SK-N-SH (cell line): ENCODE results near the gene MED19. TPM values are rescaled to one million over a fixed set of nuclear protein-coding genes. Genes with fewer than 3 reads are reported as not detected.

ENCODE experiments used
- CTCF ChIA-PET: fragments of 300-600, 350-600 bp; formaldehyde crosslinking; extraction: SDS; loops from one replicate; lab custom pipeline; 2021; lab: Yijun Ruan, JAX
- POLR2A ChIA-PET: fragments of 350-600 bp; sonication (Branson Sonifier 250); formaldehyde crosslinking; extraction: SDS; loops from one replicate; lab custom pipeline; 2020; ENCODE audit warnings: antibody characterized with exemption, inconsistent platforms; lab: Yijun Ruan, JAX
- DNase-seq: peaks from one replicate; pipeline ENCODE4 v3.0.0; 2012
- H2AFZ ChIP-seq: fragments of 200-600 bp; sonication (generic); 2 replicates; pipeline ENCODE4 v1.8.1; 2016; ENCODE audit warnings: antibody characterized with exemption, mild to moderate bottlenecking, low read depth
- H3F3A ChIP-seq: fragments of 200-600 bp; sonication (generic); replicated peaks from 2 replicates; pipeline ENCODE3; 2016; ENCODE audit warnings: antibody characterized with exemption, mild to moderate bottlenecking; ENCODE audit not compliant: insufficient read depth
- H3K27ac ChIP-seq, 2 experiments: fragments of 200-500 bp in 1 of 2; fragments of 200-600 bp in 1 of 2; sonication (Bioruptor generic) in 1 of 2; sonication (generic), shearing (Covaris generic) in 1 of 2; 2 replicates each; pipeline versions ENCODE4 v1.5.1 to v1.6.1; 2014 to 2016; ENCODE audit warnings: low read depth in 2 of 2, inconsistent platforms in 1 of 2, low read length in 1 of 2, mild to moderate bottlenecking in 1 of 2, mixed read lengths in 1 of 2
- H3K27me3 ChIP-seq: fragments of 200-600 bp; sonication (generic), shearing (Covaris generic); 2 replicates; pipeline ENCODE4 v1.6.1; 2016; ENCODE audit warnings: mixed run types; ENCODE audit not compliant: insufficient read depth
- H3K36me3 ChIP-seq, 2 experiments: fragments of 200-500 bp in 1 of 2; fragments of 200-600 bp in 1 of 2; sonication (Bioruptor generic) in 1 of 2; sonication (generic) in 1 of 2; replicated peaks in 1 of 2; 2 replicates each; pipeline versions ENCODE3 to v1.5.1; 2014 to 2016; ENCODE audit warnings: low read length in 1 of 2, mild to moderate bottlenecking in 1 of 2; ENCODE audit not compliant: insufficient read depth in 2 of 2, control insufficient read depth in 1 of 2
- H3K4me1 ChIP-seq, 2 experiments: fragments of 200-500 bp in 1 of 2; fragments of 200-600 bp in 1 of 2; sonication (Bioruptor generic) in 1 of 2; sonication (generic), shearing (Covaris generic) in 1 of 2; 2 replicates each; pipeline versions ENCODE4 v1.5.1 to v1.6.1; 2014 to 2016; ENCODE audit warnings: low read depth in 1 of 2, low read length in 1 of 2, mixed run types in 1 of 2; ENCODE audit not compliant: insufficient read depth in 2 of 2, control insufficient read depth in 1 of 2
- H3K4me2 ChIP-seq: fragments of 200-600 bp; sonication (generic), shearing (Covaris generic); 2 replicates; pipeline ENCODE4 v1.6.1; 2017; ENCODE audit warnings: mixed run types
- H3K4me3 ChIP-seq, 2 experiments: fragments of 200-500 bp in 1 of 2; fragments of 200-600 bp in 1 of 2; sonication (Bioruptor generic) in 1 of 2; sonication (generic), shearing (Covaris generic) in 1 of 2; 2 replicates each; pipeline versions ENCODE4 v1.5.1 to v1.8.1; 2014 to 2016; ENCODE audit warnings: low read depth in 2 of 2, inconsistent platforms in 1 of 2, low read length in 1 of 2, mild to moderate bottlenecking in 1 of 2, mixed read lengths in 1 of 2, moderate library complexity in 1 of 2
- H3K79me2 ChIP-seq: fragments of 200-600 bp; sonication (generic); 2 replicates; pipeline ENCODE4 v1.8.1; 2017; ENCODE audit warnings: mild to moderate bottlenecking; ENCODE audit not compliant: insufficient read depth
- H3K9ac ChIP-seq: fragments of 200-600 bp; sonication (generic); 2 replicates; pipeline ENCODE4 v1.6.1; 2017; ENCODE audit warnings: mixed run types
- H3K9me2 ChIP-seq: fragments of 200-600 bp; sonication (generic); 2 replicates; pipeline ENCODE4 v1.6.1; 2017; ENCODE audit warnings: mixed run types
- H3K9me3 ChIP-seq: fragments of 200-600 bp; sonication (generic); 2 replicates; pipeline ENCODE4 v1.6.1; 2017; ENCODE audit warnings: mixed run types, mild to moderate bottlenecking, moderate library complexity
- H4K20me1 ChIP-seq: fragments of 200-600 bp; sonication (generic); 2 replicates; pipeline ENCODE4 v1.6.1; 2017; ENCODE audit warnings: mild to moderate bottlenecking, mixed run types; ENCODE audit not compliant: insufficient read depth
- CHD2 ChIP-seq: fragments of 150-350 bp; IDR thresholded peaks from 2 replicates; pipeline ENCODE4 v1.6.1; 2018; ENCODE audit warnings: low read length; ENCODE audit not compliant: partially characterized antibody
- EP300 ChIP-seq, 2 experiments: IDR thresholded peaks; 2 replicates each; pipeline versions ENCODE4 v1.4.0 to v1.6.1; 2012; ENCODE audit warnings: borderline replicate concordance in 1 of 2, low read depth in 1 of 2, low read length in 1 of 2
- EZH2phosphoT487 ChIP-seq: fragments of 200-600 bp; sonication (generic); IDR thresholded peaks from 2 replicates; pipeline ENCODE4 v1.6.1; 2017; ENCODE audit warnings: low read depth, mixed run types, mild to moderate bottlenecking, antibody characterized with exemption, moderate library complexity, borderline replicate concordance
- FOXM1 ChIP-seq: IDR thresholded peaks from 2 replicates; pipeline ENCODE4 v1.4.0; 2012; ENCODE audit warnings: low read depth, mild to moderate bottlenecking
- GABPA ChIP-seq: IDR thresholded peaks from 2 replicates; pipeline ENCODE4 v1.4.0; 2012; ENCODE audit warnings: low read depth, mild to moderate bottlenecking
- IRF3 ChIP-seq: fragments of 150-350 bp; IDR thresholded peaks from 2 replicates; pipeline ENCODE4 v1.6.1; 2016; ENCODE audit warnings: mild to moderate bottlenecking, low read depth, low read length
- JUND ChIP-seq: IDR thresholded peaks from 2 replicates; pipeline ENCODE4 v1.4.0; 2012
- MXI1 ChIP-seq: IDR thresholded peaks from 2 replicates; pipeline ENCODE4 v1.6.1; 2012; ENCODE audit warnings: mild to moderate bottlenecking, low read depth, low read length, improper control_type of control experiment
- RCOR1 ChIP-seq: fragments of 150-350 bp; IDR thresholded peaks from 2 replicates; pipeline ENCODE4 v1.6.1; 2017; ENCODE audit warnings: antibody characterized with exemption, low read length
- RFX5 ChIP-seq: IDR thresholded peaks from 2 replicates; pipeline ENCODE4 v1.6.1; 2012; ENCODE audit warnings: mild to moderate bottlenecking, improper control_type of control experiment, low read length
- RXRA ChIP-seq: IDR thresholded peaks from 2 replicates; pipeline ENCODE4 v1.4.0; 2012; ENCODE audit warnings: low read depth, mild to moderate bottlenecking, borderline replicate concordance
- SIN3A ChIP-seq: IDR thresholded peaks from 2 replicates; pipeline ENCODE4 v1.6.1; 2012; ENCODE audit warnings: low read depth, mild to moderate bottlenecking, low read length, moderate library complexity, borderline replicate concordance
- SMC3 ChIP-seq: IDR thresholded peaks from 2 replicates; pipeline ENCODE4 v1.6.1; 2012; ENCODE audit warnings: low read depth, low read length, improper control_type of control experiment
- TAF1 ChIP-seq: IDR thresholded peaks from 2 replicates; pipeline ENCODE4 v1.6.1; 2012; ENCODE audit warnings: low read depth, mild to moderate bottlenecking, low read length, moderate library complexity, borderline replicate concordance
- TEAD4 ChIP-seq: IDR thresholded peaks from 2 replicates; pipeline ENCODE4 v1.4.0; 2012; ENCODE audit warnings: mild to moderate bottlenecking, borderline replicate concordance; ENCODE audit not compliant: insufficient read depth
- USF2 ChIP-seq: fragments of 150-350 bp; IDR thresholded peaks from 2 replicates; pipeline ENCODE4 v1.6.1; 2017; ENCODE audit warnings: antibody characterized with exemption, low read length, low read depth, borderline replicate concordance
- polyA plus RNA-seq, 3 experiments: library from polyadenylated mRNA; depleted of rRNA; stranded (reverse); fragments of >200 nt; gene quantifications; 2 replicates each; pipeline ENCODE4 v1.2.3, GENCODE V29; 2012
- TF ChIP-seq, protein P1 (sequence below): IDR thresholded peaks from 2 replicates; pipeline ENCODE4 v1.4.0; 2012; ENCODE audit warnings: low read depth, borderline replicate concordance

MED19 gene
- polyA plus RNA-seq, 1 of the 3 experiments (the other 2 are of a cell fraction): 38.7 TPM

- no peak for DNase-seq
- H3K27ac ChIP-seq: no peak overlapping the region
- TF ChIP-seq, protein P1, sequence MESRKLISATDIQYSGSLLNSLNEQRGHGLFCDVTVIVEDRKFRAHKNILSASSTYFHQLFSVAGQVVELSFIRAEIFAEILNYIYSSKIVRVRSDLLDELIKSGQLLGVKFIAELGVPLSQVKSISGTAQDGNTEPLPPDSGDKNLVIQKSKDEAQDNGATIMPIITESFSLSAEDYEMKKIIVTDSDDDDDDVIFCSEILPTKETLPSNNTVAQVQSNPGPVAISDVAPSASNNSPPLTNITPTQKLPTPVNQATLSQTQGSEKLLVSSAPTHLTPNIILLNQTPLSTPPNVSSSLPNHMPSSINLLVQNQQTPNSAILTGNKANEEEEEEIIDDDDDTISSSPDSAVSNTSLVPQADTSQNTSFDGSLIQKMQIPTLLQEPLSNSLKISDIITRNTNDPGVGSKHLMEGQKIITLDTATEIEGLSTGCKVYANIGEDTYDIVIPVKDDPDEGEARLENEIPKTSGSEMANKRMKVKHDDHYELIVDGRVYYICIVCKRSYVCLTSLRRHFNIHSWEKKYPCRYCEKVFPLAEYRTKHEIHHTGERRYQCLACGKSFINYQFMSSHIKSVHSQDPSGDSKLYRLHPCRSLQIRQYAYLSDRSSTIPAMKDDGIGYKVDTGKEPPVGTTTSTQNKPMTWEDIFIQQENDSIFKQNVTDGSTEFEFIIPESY: no peak
- TF ChIP-seq FOXM1 (no peak), RXRA (no peak), RFX5 (no peak), SIN3A (no peak), USF2 (no peak), JUND (no peak), TAF1 (no peak), RCOR1 (no peak), TEAD4 (no peak), SMC3 (no peak), MXI1 (no peak), CHD2 (no peak), GABPA (no peak), EP300 (IDR thresholded peaks at IDR 0.05; ENCODE audit: borderline replicate concordance in 1 of 2, low read depth in 1 of 2, low read length in 1 of 2) (no peak), EZH2phosphoT487 (no peak), IRF3 (no peak)
- TF ChIP-seq, all 33 proteins: peak for 0
- ChIA-PET CTCF (interaction anchor here (0.7 to 13.2 kb wide), 10 partner anchors 8 to 762 kb away, joined by 3 to 142 read pairs (median 3); no protein-coding TSS in a partner anchor), POLR2A (interaction anchor here (1.7 to 2.2 kb wide), 2 partner anchors 10 to 49 kb away, joined by 5 to 12 read pairs; partner anchors contain the start of gene SELENOH)
- Histone ChIP-seq H3K9ac (no peak overlapping the region), H3K4me1 (no peaks in the 10 kb centered on the region), H2AFZ (no peak overlapping the region), H3K36me3 (peaks cover 0 to 8% of the 10 kb centered on the region in 2 experiments), H3K27me3 (no peaks in the 10 kb centered on the region), H4K20me1 (no peaks in the 10 kb centered on the region), H3K4me2 (no peak overlapping the region), H3F3A (peaks cover 11% of the 10 kb centered on the region), H3K4me3 (no peak overlapping the region), H3K79me2 (no peaks in the 10 kb centered on the region), H3K9me3 (no peaks in the 10 kb centered on the region), H3K9me2 (no peaks in the 10 kb centered on the region)
Measured at GRCh38 chr11:57751176-57751575, 39.2 kb upstream of the MED19 start.
